Measurements from ENCODE around the gene SLC33A1. TPM values are rescaled to one million over a fixed set of nuclear protein-coding genes. Genes with fewer than 3 reads are reported as not detected.

Gene SLC33A1
- total RNA-seq, 1 experiment from 2014 or later = 27.2 TPM

DNA sequence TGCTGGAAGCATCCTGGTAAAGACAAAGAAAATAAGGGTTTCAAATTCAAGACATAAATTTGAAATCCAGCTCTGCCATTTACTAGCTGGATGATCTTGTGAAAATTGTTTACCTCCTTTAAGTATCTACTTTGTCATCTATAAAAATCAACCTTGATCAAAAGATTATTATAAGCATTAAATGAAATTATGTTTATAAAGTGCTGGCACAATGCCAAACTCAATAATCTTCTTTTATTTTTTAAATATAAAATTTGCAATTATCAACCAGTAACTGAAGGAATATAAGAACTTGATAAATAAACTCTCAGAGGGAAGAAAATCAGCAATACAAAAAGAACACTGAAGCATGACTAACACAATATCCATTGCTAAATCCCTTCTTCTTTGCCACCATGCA is 73.9 kb downstream of the SLC33A1 start:
- in situ Hi-C loops (cut with HindIII; ENCODE audit: low pct_unique_long_range_greater_than_20kb, low sequenced_read_pairs) (no loop called here), intact Hi-C loops (cut with micrococcal nuclease; ENCODE audit: unreplicated experiment) (no loop called here)
- no peak for TF ChIP-seq POLR2AphosphoS5 (IDR thresholded peaks at IDR 0.05; ENCODE audit: low read depth, low read length)
- no peak for TF ChIP-seq SIN3A (IDR thresholded peaks at IDR 0.05; ENCODE audit: borderline replicate concordance, insufficient read depth, low read depth, low read length)
- TF ChIP-seq, protein P1, sequence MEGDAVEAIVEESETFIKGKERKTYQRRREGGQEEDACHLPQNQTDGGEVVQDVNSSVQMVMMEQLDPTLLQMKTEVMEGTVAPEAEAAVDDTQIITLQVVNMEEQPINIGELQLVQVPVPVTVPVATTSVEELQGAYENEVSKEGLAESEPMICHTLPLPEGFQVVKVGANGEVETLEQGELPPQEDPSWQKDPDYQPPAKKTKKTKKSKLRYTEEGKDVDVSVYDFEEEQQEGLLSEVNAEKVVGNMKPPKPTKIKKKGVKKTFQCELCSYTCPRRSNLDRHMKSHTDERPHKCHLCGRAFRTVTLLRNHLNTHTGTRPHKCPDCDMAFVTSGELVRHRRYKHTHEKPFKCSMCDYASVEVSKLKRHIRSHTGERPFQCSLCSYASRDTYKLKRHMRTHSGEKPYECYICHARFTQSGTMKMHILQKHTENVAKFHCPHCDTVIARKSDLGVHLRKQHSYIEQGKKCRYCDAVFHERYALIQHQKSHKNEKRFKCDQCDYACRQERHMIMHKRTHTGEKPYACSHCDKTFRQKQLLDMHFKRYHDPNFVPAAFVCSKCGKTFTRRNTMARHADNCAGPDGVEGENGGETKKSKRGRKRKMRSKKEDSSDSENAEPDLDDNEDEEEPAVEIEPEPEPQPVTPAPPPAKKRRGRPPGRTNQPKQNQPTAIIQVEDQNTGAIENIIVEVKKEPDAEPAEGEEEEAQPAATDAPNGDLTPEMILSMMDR (IDR thresholded peaks at IDR 0.05) = no peak
- TF ChIP-seq, protein P2, sequence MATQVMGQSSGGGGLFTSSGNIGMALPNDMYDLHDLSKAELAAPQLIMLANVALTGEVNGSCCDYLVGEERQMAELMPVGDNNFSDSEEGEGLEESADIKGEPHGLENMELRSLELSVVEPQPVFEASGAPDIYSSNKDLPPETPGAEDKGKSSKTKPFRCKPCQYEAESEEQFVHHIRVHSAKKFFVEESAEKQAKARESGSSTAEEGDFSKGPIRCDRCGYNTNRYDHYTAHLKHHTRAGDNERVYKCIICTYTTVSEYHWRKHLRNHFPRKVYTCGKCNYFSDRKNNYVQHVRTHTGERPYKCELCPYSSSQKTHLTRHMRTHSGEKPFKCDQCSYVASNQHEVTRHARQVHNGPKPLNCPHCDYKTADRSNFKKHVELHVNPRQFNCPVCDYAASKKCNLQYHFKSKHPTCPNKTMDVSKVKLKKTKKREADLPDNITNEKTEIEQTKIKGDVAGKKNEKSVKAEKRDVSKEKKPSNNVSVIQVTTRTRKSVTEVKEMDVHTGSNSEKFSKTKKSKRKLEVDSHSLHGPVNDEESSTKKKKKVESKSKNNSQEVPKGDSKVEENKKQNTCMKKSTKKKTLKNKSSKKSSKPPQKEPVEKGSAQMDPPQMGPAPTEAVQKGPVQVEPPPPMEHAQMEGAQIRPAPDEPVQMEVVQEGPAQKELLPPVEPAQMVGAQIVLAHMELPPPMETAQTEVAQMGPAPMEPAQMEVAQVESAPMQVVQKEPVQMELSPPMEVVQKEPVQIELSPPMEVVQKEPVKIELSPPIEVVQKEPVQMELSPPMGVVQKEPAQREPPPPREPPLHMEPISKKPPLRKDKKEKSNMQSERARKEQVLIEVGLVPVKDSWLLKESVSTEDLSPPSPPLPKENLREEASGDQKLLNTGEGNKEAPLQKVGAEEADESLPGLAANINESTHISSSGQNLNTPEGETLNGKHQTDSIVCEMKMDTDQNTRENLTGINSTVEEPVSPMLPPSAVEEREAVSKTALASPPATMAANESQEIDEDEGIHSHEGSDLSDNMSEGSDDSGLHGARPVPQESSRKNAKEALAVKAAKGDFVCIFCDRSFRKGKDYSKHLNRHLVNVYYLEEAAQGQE (IDR thresholded peaks at IDR 0.05; ENCODE audit: insufficient read depth in 1 of 2, low read depth in 2 of 2, low read length in 1 of 2) = no peak
- no peak for TF ChIP-seq TCF7L2 (IDR thresholded peaks at IDR 0.05; ENCODE audit: low read depth, low read length)
- no peaks in the 10 kb centered on the region for H3K36me3 ChIP-seq (ENCODE audit: control insufficient read depth, insufficient read depth, low read length)
- H3K9me3 ChIP-seq (ENCODE audit: control insufficient read depth, insufficient read depth, low read depth, low read length) = no peaks in the 10 kb centered on the region
- POLR2A ChIA-PET = no interaction called here
- no peaks in the 10 kb centered on the region for H3K4me1 ChIP-seq (ENCODE audit: control insufficient read depth, insufficient read depth, low read length)
- H3K27me3 ChIP-seq (ENCODE audit: control insufficient read depth, insufficient read depth, low read length) = no peaks in the 10 kb centered on the region
- no peak overlapping the region for H3K4me3 ChIP-seq (ENCODE audit: low read depth in 2 of 2, low read length in 2 of 2)
- DNase-seq (ENCODE audit: low read depth, low spot score) (no peak), ATAC-seq (no peak)
- no TSS peak for BruUV-seq (replicated peaks)
- no peak overlapping the region for H3K27ac ChIP-seq (ENCODE audit: low read length)
- CTCF ChIA-PET = interaction anchor here (0.6 kb wide), 1 partner anchor 86 kb away, joined by 6 read pairs; no protein-coding TSS in a partner anchor

DNA sequence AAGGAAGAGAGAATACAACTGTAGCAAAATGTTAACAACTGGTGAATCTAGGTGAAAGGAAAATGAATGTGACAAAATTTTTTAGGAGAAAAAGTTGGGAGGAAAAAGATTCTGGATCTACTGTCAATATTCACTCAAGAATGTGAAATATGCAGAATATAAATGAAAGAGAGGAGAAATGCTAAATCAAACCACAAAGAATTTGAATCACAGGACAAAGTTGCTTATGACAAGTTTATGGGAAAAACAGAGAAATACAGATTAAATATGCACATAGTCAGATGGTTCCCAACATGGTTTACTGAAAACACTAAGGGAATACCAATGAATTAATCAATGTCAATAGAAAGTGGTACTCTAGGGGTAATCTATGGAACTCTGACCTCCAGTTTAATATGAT is 75.8 kb downstream of the SLC33A1 start:
- H3K27ac ChIP-seq (ENCODE audit: low read length) = no peak overlapping the region
- no TSS peak for BruUV-seq (replicated peaks)
- no peaks in the 10 kb centered on the region for H3K27me3 ChIP-seq (ENCODE audit: control insufficient read depth, insufficient read depth, low read length)
- no peak for DNase-seq (ENCODE audit: low read depth, low spot score)
- H3K9me3 ChIP-seq (ENCODE audit: control insufficient read depth, insufficient read depth, low read depth, low read length) = no peaks in the 10 kb centered on the region
- no peak for ATAC-seq
- no peaks in the 10 kb centered on the region for H3K36me3 ChIP-seq (ENCODE audit: control insufficient read depth, insufficient read depth, low read length)
- intact Hi-C loops (cut with micrococcal nuclease; ENCODE audit: unreplicated experiment) (no loop called here), in situ Hi-C loops (cut with HindIII; ENCODE audit: low pct_unique_long_range_greater_than_20kb, low sequenced_read_pairs) (no loop called here)
- no peak overlapping the region for H3K4me3 ChIP-seq (ENCODE audit: low read depth in 2 of 2, low read length in 2 of 2)
- no peaks in the 10 kb centered on the region for H3K4me1 ChIP-seq (ENCODE audit: control insufficient read depth, insufficient read depth, low read length)
- TF ChIP-seq POLR2AphosphoS5 (IDR thresholded peaks at IDR 0.05; ENCODE audit: low read depth, low read length) (no peak), SIN3A (IDR thresholded peaks at IDR 0.05; ENCODE audit: borderline replicate concordance, insufficient read depth, low read depth, low read length) (no peak), TCF7L2 (IDR thresholded peaks at IDR 0.05; ENCODE audit: low read depth, low read length) (no peak)
- TF ChIP-seq, protein P1 (IDR thresholded peaks at IDR 0.05) = no peak
- TF ChIP-seq, protein P2 (IDR thresholded peaks at IDR 0.05; ENCODE audit: insufficient read depth in 1 of 2, low read depth in 2 of 2, low read length in 1 of 2) = no peak
- CTCF ChIA-PET = no interaction called here
- POLR2A ChIA-PET = no interaction called here
